ENCODE results near the gene PDZD2. TPM values are rescaled to one million over a fixed set of nuclear protein-coding genes. Genes with fewer than 3 reads are reported as not detected.

PDZD2 gene
- total and polyA plus RNA-seq, 2 experiments from 2014 or later: 8.3 to 16.9 TPM

DNA sequence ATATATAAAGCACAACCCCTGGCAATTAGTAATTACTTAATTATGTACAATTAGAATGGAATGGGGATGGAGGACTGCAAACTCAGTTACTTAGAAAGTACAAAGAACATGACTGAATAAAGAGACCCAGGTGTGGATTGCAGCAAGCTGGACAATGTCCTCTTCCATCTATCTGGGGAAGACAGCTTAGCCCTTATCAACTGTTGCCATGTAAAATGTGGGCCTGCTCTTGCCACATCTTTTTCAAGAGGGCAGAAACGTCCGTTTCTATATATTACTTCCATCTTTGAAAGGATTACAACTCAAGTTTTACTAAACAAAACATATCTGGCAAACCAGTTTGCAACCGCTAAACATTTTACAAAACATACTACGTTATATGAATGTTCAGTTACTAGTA lies 509.0 kb downstream of the PDZD2 start:
- no peak for ATAC-seq
- Histone ChIP-seq H3K4me1 (ENCODE audit: insufficient read depth) (no peaks in the 10 kb centered on the region), H3K27ac (ENCODE audit: low read depth) (no peak overlapping the region)

More for the DNA sequence above, 509.0 kb downstream of the PDZD2 start:
- H3K4me3 Mint-ChIP-seq: no peak overlapping the region
- no peaks in the 10 kb centered on the region; the same call in 1 of the 2 replicates for H3F3A ChIP-seq (replicated peaks; ENCODE audit: low read depth)
- no peaks in the 10 kb centered on the region for H3K9me2 ChIP-seq (ENCODE audit: insufficient read depth)
- H4K20me1 ChIP-seq (replicated peaks; ENCODE audit: insufficient read depth): peaks cover 66% of the 10 kb centered on the region
- TF ChIP-seq NANOG (IDR thresholded peaks at IDR 0.05; ENCODE audit: borderline replicate concordance) (no peak), EZH2 (IDR thresholded peaks at IDR 0.05; ENCODE audit: low read depth, unreplicated experiment) (no peak), ZNF114 (CRISPR knock-in tag; IDR thresholded peaks at IDR 0.05) (no peak), EZH2phosphoT487 (IDR thresholded peaks at IDR 0.05; ENCODE audit: unreplicated experiment) (no peak), CREB1 (CRISPR knock-in tag; IDR thresholded peaks at IDR 0.05; ENCODE audit: low read depth) (no peak), JUNB (IDR thresholded peaks at IDR 0.05; ENCODE audit: unreplicated experiment) (no peak)
- TF ChIP-seq, protein P1, sequence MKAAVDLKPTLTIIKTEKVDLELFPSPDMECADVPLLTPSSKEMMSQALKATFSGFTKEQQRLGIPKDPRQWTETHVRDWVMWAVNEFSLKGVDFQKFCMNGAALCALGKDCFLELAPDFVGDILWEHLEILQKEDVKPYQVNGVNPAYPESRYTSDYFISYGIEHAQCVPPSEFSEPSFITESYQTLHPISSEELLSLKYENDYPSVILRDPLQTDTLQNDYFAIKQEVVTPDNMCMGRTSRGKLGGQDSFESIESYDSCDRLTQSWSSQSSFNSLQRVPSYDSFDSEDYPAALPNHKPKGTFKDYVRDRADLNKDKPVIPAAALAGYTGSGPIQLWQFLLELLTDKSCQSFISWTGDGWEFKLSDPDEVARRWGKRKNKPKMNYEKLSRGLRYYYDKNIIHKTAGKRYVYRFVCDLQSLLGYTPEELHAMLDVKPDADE (IDR thresholded peaks at IDR 0.05): no peak
- TF ChIP-seq, protein P2, sequence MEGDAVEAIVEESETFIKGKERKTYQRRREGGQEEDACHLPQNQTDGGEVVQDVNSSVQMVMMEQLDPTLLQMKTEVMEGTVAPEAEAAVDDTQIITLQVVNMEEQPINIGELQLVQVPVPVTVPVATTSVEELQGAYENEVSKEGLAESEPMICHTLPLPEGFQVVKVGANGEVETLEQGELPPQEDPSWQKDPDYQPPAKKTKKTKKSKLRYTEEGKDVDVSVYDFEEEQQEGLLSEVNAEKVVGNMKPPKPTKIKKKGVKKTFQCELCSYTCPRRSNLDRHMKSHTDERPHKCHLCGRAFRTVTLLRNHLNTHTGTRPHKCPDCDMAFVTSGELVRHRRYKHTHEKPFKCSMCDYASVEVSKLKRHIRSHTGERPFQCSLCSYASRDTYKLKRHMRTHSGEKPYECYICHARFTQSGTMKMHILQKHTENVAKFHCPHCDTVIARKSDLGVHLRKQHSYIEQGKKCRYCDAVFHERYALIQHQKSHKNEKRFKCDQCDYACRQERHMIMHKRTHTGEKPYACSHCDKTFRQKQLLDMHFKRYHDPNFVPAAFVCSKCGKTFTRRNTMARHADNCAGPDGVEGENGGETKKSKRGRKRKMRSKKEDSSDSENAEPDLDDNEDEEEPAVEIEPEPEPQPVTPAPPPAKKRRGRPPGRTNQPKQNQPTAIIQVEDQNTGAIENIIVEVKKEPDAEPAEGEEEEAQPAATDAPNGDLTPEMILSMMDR (conservative IDR thresholded peaks at IDR 0.05; ENCODE audit: low read depth in 2 of 2): no peak
- TF ChIP-seq, protein P3, sequence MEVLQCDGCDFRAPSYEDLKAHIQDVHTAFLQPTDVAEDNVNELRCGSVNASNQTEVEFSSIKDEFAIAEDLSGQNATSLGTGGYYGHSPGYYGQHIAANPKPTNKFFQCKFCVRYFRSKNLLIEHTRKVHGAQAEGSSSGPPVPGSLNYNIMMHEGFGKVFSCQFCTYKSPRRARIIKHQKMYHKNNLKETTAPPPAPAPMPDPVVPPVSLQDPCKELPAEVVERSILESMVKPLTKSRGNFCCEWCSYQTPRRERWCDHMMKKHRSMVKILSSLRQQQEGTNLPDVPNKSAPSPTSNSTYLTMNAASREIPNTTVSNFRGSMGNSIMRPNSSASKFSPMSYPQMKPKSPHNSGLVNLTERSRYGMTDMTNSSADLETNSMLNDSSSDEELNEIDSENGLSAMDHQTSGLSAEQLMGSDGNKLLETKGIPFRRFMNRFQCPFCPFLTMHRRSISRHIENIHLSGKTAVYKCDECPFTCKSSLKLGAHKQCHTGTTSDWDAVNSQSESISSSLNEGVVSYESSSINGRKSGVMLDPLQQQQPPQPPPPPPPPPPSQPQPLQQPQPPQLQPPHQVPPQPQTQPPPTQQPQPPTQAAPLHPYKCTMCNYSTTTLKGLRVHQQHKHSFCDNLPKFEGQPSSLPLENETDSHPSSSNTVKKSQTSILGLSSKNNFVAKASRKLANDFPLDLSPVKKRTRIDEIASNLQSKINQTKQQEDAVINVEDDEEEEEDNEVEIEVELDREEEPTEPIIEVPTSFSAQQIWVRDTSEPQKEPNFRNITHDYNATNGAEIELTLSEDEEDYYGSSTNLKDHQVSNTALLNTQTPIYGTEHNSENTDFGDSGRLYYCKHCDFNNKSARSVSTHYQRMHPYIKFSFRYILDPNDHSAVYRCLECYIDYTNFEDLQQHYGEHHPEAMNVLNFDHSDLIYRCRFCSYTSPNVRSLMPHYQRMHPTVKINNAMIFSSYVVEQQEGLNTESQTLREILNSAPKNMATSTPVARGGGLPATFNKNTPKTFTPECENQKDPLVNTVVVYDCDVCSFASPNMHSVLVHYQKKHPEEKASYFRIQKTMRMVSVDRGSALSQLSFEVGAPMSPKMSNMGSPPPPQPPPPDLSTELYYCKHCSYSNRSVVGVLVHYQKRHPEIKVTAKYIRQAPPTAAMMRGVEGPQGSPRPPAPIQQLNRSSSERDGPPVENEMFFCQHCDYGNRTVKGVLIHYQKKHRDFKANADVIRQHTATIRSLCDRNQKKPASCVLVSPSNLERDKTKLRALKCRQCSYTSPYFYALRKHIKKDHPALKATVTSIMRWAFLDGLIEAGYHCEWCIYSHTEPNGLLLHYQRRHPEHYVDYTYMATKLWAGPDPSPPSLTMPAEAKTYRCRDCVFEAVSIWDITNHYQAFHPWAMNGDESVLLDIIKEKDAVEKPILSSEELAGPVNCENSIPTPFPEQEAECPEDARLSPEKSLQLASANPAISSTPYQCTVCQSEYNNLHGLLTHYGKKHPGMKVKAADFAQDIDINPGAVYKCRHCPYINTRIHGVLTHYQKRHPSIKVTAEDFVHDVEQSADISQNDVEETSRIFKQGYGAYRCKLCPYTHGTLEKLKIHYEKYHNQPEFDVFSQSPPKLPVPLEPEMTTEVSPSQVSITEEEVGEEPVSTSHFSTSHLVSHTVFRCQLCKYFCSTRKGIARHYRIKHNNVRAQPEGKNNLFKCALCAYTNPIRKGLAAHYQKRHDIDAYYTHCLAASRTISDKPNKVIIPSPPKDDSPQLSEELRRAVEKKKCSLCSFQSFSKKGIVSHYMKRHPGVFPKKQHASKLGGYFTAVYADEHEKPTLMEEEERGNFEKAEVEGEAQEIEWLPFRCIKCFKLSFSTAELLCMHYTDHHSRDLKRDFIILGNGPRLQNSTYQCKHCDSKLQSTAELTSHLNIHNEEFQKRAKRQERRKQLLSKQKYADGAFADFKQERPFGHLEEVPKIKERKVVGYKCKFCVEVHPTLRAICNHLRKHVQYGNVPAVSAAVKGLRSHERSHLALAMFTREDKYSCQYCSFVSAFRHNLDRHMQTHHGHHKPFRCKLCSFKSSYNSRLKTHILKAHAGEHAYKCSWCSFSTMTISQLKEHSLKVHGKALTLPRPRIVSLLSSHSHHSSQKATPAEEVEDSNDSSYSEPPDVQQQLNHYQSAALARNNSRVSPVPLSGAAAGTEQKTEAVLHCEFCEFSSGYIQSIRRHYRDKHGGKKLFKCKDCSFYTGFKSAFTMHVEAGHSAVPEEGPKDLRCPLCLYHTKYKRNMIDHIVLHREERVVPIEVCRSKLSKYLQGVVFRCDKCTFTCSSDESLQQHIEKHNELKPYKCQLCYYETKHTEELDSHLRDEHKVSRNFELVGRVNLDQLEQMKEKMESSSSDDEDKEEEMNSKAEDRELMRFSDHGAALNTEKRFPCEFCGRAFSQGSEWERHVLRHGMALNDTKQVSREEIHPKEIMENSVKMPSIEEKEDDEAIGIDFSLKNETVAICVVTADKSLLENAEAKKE (CRISPR knock-in tag; IDR thresholded peaks at IDR 0.05): no peak
- TF ChIP-seq, protein P4, sequence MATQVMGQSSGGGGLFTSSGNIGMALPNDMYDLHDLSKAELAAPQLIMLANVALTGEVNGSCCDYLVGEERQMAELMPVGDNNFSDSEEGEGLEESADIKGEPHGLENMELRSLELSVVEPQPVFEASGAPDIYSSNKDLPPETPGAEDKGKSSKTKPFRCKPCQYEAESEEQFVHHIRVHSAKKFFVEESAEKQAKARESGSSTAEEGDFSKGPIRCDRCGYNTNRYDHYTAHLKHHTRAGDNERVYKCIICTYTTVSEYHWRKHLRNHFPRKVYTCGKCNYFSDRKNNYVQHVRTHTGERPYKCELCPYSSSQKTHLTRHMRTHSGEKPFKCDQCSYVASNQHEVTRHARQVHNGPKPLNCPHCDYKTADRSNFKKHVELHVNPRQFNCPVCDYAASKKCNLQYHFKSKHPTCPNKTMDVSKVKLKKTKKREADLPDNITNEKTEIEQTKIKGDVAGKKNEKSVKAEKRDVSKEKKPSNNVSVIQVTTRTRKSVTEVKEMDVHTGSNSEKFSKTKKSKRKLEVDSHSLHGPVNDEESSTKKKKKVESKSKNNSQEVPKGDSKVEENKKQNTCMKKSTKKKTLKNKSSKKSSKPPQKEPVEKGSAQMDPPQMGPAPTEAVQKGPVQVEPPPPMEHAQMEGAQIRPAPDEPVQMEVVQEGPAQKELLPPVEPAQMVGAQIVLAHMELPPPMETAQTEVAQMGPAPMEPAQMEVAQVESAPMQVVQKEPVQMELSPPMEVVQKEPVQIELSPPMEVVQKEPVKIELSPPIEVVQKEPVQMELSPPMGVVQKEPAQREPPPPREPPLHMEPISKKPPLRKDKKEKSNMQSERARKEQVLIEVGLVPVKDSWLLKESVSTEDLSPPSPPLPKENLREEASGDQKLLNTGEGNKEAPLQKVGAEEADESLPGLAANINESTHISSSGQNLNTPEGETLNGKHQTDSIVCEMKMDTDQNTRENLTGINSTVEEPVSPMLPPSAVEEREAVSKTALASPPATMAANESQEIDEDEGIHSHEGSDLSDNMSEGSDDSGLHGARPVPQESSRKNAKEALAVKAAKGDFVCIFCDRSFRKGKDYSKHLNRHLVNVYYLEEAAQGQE (IDR thresholded peaks at IDR 0.05; ENCODE audit: unreplicated experiment): no peak
- 0 out of 2 replicates have a peak, but pooled peaks cover 4% of the 10 kb centered on the region for H3K36me3 ChIP-seq (ENCODE audit: insufficient read depth)
- H3K4me3 ChIP-seq: no peak overlapping the region
- no peaks in the 10 kb centered on the region for H3K27me3 Mint-ChIP-seq (ENCODE audit: insufficient read depth, low read depth, poor library complexity)
- peaks cover 32% of the 10 kb centered on the region for H3K36me3 Mint-ChIP-seq (ENCODE audit: low read depth)
- peaks cover 100% of the 10 kb centered on the region for H3K79me2 ChIP-seq (replicated peaks; ENCODE audit: insufficient read depth)
- H3K4me2 ChIP-seq: no peak overlapping the region
- no peak for DNase-seq (ENCODE audit: low spot score)
- no peak overlapping the region for H2AFZ ChIP-seq
- peaks cover 5% of the 10 kb centered on the region; the same call in 2 of the 3 replicates for H3K9me3 Mint-ChIP-seq
- no peak overlapping the region for H3K27ac Mint-ChIP-seq
- no peaks in the 10 kb centered on the region; the same call in 1 of the 3 replicates for H3K4me1 Mint-ChIP-seq
- no peaks in the 10 kb centered on the region for H3K27me3 ChIP-seq (ENCODE audit: insufficient read depth)

All from GM23338 (cell line).